Measurements from ENCODE around the gene CLRN3.

GRCh38 chr10:127871631-127872010 is 21.1 kb downstream of the CLRN3 start:
- TF ChIP-seq EZH2 (IDR thresholded peaks at IDR 0.05; ENCODE audit: insufficient read depth, poor library complexity, severe bottlenecking) (no peak), EZH2phosphoT487 (IDR thresholded peaks at IDR 0.05; ENCODE audit: insufficient read depth, low read depth) (no peak)

All from GM23248 (cell line).